ENCODE data around the gene TRPC6.
"Not testable (repeated sequence)": the region's sequence is repeated elsewhere in the genome, so short reads cannot be mapped to it uniquely, and the experiment has no call there.

The TRPC6 gene

GRCh38 chr11:101441747-101442146 lies 142.1 kb downstream of the TRPC6 start:
- no peaks in the 10 kb centered on the region for H3K27me3 ChIP-seq (ENCODE audit: low read depth, low read length)
- H3K4me2 ChIP-seq (ENCODE audit: low read length), result no peak overlapping the region
- no peak overlapping the region for H2AFZ ChIP-seq (ENCODE audit: low read depth, low read length)
- H3K9me3 ChIP-seq (ENCODE audit: insufficient read depth, low read length), result no peaks in the 10 kb centered on the region
- H4K20me1 ChIP-seq (ENCODE audit: insufficient read depth, low read length), result no peaks in the 10 kb centered on the region
- H3K4me1 ChIP-seq (ENCODE audit: low read length), result no peaks in the 10 kb centered on the region
- no peak overlapping the region for H3K9ac ChIP-seq (ENCODE audit: low read length)
- H3K27ac ChIP-seq (ENCODE audit: low read length), result no peak overlapping the region
- H3K4me3 ChIP-seq (ENCODE audit: low read length), result no peak overlapping the region
- TF ChIP-seq, protein P1, sequence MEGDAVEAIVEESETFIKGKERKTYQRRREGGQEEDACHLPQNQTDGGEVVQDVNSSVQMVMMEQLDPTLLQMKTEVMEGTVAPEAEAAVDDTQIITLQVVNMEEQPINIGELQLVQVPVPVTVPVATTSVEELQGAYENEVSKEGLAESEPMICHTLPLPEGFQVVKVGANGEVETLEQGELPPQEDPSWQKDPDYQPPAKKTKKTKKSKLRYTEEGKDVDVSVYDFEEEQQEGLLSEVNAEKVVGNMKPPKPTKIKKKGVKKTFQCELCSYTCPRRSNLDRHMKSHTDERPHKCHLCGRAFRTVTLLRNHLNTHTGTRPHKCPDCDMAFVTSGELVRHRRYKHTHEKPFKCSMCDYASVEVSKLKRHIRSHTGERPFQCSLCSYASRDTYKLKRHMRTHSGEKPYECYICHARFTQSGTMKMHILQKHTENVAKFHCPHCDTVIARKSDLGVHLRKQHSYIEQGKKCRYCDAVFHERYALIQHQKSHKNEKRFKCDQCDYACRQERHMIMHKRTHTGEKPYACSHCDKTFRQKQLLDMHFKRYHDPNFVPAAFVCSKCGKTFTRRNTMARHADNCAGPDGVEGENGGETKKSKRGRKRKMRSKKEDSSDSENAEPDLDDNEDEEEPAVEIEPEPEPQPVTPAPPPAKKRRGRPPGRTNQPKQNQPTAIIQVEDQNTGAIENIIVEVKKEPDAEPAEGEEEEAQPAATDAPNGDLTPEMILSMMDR (IDR thresholded peaks at IDR 0.05; ENCODE audit: low read depth, low read length), result no peak
- no peak for TF ChIP-seq EZH2phosphoT487 (IDR thresholded peaks at IDR 0.05; ENCODE audit: low read depth)
- no peaks in the 10 kb centered on the region for H3K36me3 ChIP-seq (replicated peaks; ENCODE audit: low read depth, low read length)
- no peaks in the 10 kb centered on the region for H3K79me2 ChIP-seq (ENCODE audit: low read length)

GRCh38 chr11:101439488-101439887 lies 144.3 kb downstream of the TRPC6 start:
- Histone ChIP-seq H3K4me1 (ENCODE audit: low read length) (peaks cover 8% of the 10 kb centered on the region; the same call in 1 of the 2 replicates), H3K79me2 (ENCODE audit: low read length) (no peaks in the 10 kb centered on the region), H3K27ac (ENCODE audit: low read length) (no peak overlapping the region), H3K36me3 (replicated peaks; ENCODE audit: low read depth, low read length) (no peaks in the 10 kb centered on the region), H3K27me3 (ENCODE audit: low read depth, low read length) (no peaks in the 10 kb centered on the region), H3K4me3 (ENCODE audit: low read length) (no peak overlapping the region), H3K9ac (ENCODE audit: low read length) (no peak overlapping the region), H4K20me1 (ENCODE audit: insufficient read depth, low read length) (no peaks in the 10 kb centered on the region), H3K4me2 (ENCODE audit: low read length) (no peak overlapping the region), H3K9me3 (ENCODE audit: insufficient read depth, low read length) (no peaks in the 10 kb centered on the region), H2AFZ (ENCODE audit: low read depth, low read length) (no peak overlapping the region)
- TF ChIP-seq EZH2phosphoT487 (IDR thresholded peaks at IDR 0.05; ENCODE audit: low read depth), result no peak
- TF ChIP-seq, protein P1 (IDR thresholded peaks at IDR 0.05; ENCODE audit: low read depth, low read length), result no peak

GRCh38 chr11:101438708-101439107 lies 145.1 kb downstream of the TRPC6 start:
- not testable (repeated sequence) for H3K9ac ChIP-seq (ENCODE audit: low read length); H2AFZ ChIP-seq (ENCODE audit: low read depth, low read length); H4K20me1 ChIP-seq (ENCODE audit: insufficient read depth, low read length); H3K79me2 ChIP-seq (ENCODE audit: low read length); H3K36me3 ChIP-seq (replicated peaks; ENCODE audit: low read depth, low read length); H3K27me3 ChIP-seq (ENCODE audit: low read depth, low read length); H3K9me3 ChIP-seq (ENCODE audit: insufficient read depth, low read length); H3K4me2 ChIP-seq (ENCODE audit: low read length); H3K4me3 ChIP-seq (ENCODE audit: low read length); H3K27ac ChIP-seq (ENCODE audit: low read length); H3K4me1 ChIP-seq (ENCODE audit: low read length)

GRCh38 chr11:101438126-101438525 lies 145.7 kb downstream of the TRPC6 start:
- H3K4me2 ChIP-seq (ENCODE audit: low read length), result no peak overlapping the region
- H3K27me3 ChIP-seq (ENCODE audit: low read depth, low read length), result no peaks in the 10 kb centered on the region
- H3K4me1 ChIP-seq (ENCODE audit: low read length), result peaks cover 8% of the 10 kb centered on the region; the same call in 1 of the 2 replicates
- H2AFZ ChIP-seq (ENCODE audit: low read depth, low read length), result no peak overlapping the region
- H3K27ac ChIP-seq (ENCODE audit: low read length), result no peak overlapping the region
- H3K9ac ChIP-seq (ENCODE audit: low read length), result no peak overlapping the region
- no peaks in the 10 kb centered on the region for H4K20me1 ChIP-seq (ENCODE audit: insufficient read depth, low read length)
- H3K9me3 ChIP-seq (ENCODE audit: insufficient read depth, low read length), result no peaks in the 10 kb centered on the region
- no peaks in the 10 kb centered on the region for H3K36me3 ChIP-seq (replicated peaks; ENCODE audit: low read depth, low read length)
- H3K4me3 ChIP-seq (ENCODE audit: low read length), result no peak overlapping the region
- no peak for TF ChIP-seq EZH2phosphoT487 (IDR thresholded peaks at IDR 0.05; ENCODE audit: low read depth)
- TF ChIP-seq, protein P1 (IDR thresholded peaks at IDR 0.05; ENCODE audit: low read depth, low read length), result no peak
- H3K79me2 ChIP-seq (ENCODE audit: low read length), result no peaks in the 10 kb centered on the region
